ENCODE measurements around the gene PFKP.
A peak's percentile ranks its signal among the peaks of the same experiment; 100 is the strongest.
"Not testable (repeated sequence)": the region's sequence is repeated elsewhere in the genome, so short reads cannot be mapped to it uniquely, and the experiment has no call there.

Gene PFKP

GRCh38 chr10:3099291-3100092, 32.1 kb downstream of the PFKP start:
- no peak for DNase-seq (ENCODE audit: low read depth in 1 of 2, low spot score in 1 of 2)
- in situ Hi-C loops (cut with HindIII; ENCODE audit: low pct_unique_long_range_greater_than_20kb, low sequenced_read_pairs) = no loop called here
- no peak for TF ChIP-seq JUND (IDR thresholded peaks at IDR 0.05; ENCODE audit: low read depth)

DNA sequence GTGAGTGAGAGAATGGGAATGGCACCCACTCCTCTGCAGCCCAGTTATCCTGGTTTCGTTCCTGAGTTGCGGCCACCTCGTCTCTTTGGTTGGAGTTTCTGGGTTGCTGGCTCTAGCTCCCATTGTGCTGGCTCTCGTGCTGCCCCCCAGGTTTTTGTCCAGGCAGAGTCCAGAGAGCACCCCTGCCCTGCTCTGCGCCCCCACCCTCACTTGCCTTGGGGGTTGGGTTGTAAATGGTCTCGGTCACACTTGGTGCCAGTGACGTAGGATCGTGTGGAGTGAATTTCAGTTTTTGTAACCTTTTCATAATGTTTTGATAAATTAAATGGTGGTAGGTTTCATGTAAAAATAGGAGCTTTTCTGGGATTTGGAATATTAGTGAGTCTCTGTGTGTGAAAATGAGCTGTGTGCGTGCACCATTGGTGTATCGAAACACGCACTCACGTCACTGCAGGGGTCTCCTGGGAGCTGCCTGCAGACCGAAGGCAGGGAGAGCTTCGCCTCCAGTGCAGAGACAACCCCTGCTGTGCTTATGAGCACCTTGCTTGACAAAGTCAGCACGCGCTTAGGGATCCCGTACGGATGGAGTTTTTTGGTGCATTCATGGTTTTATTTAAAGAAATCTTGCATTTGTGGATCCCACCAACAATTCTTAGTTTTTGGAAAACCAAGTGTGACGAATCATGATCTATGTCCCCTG, 32.9 kb downstream of the PFKP start:
- no peak for TF ChIP-seq JUND (IDR thresholded peaks at IDR 0.05; ENCODE audit: low read depth)

DNA sequence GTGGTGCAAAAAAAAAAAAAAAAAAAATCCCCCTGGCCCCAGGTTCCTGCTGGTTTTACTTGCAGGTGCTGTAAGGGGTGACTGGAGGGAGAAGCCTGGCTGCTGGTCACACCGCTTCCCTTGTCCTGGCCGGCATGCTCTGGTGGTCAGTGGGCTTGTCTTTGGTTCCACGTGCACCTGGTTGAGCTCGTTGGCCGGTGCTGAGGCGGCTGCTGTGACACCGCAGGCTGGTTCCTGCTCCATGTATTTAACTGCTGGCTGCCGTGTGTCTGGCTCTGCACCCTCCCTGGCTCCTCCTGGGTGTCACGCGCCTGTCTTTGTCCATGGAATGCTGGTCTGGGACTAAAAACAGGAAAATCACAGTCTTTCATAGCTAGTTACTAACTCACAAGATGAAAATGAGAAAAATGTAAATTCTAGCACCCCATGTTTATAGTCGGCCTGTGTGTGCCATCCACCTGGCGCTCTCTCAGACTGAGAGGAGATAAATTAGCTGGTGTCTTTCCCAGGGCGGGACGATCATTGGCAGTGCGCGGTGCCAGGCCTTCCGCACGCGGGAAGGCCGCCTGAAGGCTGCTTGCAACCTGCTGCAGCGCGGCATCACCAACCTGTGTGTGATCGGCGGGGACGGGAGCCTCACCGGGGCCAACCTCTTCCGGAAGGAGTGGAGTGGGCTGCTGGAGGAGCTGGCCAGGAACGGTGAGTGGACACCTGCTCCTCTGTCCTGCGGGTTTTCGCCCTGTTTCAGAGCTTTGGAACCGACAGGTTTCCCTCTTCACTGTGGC, 33.7 kb downstream of the PFKP start:
- DNase-seq (ENCODE audit: low read depth in 1 of 2, low spot score in 1 of 2) = no peak
- in situ Hi-C loops (cut with HindIII; ENCODE audit: low pct_unique_long_range_greater_than_20kb, low sequenced_read_pairs) = no loop called here
- TF ChIP-seq JUND (IDR thresholded peaks at IDR 0.05; ENCODE audit: low read depth) = no peak

More for the DNA sequence above, 32.9 kb downstream of the PFKP start:
- in situ Hi-C loops (cut with HindIII; ENCODE audit: low pct_unique_long_range_greater_than_20kb, low sequenced_read_pairs) = no loop called here
- DNase-seq (ENCODE audit: low read depth in 1 of 2, low spot score in 1 of 2) = no peak

DNA sequence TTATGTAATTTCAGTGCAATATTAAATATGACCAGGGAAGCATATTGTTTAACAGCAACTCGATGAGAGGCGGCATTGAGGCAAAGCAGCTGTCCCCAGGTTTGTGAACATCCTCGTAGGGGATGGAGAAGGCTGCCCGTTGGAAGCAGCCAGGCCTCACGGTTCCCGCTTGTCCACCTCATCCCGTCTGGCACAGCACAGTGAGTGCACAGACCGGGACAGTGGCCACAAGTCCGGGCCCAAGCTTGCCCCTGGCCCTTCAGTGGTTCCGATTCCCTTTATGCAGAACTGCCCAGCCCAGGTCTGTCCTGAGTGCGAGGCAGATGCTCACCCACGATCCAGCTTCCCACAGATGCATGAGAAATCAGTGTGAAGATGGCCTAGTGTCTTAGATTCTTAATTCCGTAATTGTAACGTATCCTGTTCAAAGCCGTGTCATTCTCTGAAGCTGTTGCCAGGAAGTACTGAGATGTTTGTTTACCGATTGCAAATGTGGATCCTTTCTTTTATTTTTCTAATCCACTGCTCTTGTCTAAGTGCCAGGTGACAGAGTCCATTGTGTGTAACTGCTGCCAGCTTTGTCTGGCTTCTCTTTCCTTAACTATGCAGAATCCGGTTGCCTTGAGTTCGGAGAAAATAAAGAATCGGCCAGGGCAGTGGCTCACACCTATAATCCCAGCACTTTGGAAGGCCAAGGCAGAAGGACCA, 35.5 kb downstream of the PFKP start:
- peak in 1 of 2 experiments; percentile 41 for DNase-seq (ENCODE audit: low read depth in 1 of 2, low spot score in 1 of 2)
- TF ChIP-seq JUND (IDR thresholded peaks at IDR 0.05; ENCODE audit: low read depth) = no peak
- in situ Hi-C loops (cut with HindIII; ENCODE audit: low pct_unique_long_range_greater_than_20kb, low sequenced_read_pairs) = no loop called here

GRCh38 chr10:3103646-3104045, 36.3 kb downstream of the PFKP start:
- DNase-seq (ENCODE audit: low read depth in 1 of 2, low spot score in 1 of 2) = no peak
- in situ Hi-C loops (cut with HindIII; ENCODE audit: low pct_unique_long_range_greater_than_20kb, low sequenced_read_pairs) = no loop called here
- TF ChIP-seq JUND (IDR thresholded peaks at IDR 0.05; ENCODE audit: low read depth) = no peak

DNA sequence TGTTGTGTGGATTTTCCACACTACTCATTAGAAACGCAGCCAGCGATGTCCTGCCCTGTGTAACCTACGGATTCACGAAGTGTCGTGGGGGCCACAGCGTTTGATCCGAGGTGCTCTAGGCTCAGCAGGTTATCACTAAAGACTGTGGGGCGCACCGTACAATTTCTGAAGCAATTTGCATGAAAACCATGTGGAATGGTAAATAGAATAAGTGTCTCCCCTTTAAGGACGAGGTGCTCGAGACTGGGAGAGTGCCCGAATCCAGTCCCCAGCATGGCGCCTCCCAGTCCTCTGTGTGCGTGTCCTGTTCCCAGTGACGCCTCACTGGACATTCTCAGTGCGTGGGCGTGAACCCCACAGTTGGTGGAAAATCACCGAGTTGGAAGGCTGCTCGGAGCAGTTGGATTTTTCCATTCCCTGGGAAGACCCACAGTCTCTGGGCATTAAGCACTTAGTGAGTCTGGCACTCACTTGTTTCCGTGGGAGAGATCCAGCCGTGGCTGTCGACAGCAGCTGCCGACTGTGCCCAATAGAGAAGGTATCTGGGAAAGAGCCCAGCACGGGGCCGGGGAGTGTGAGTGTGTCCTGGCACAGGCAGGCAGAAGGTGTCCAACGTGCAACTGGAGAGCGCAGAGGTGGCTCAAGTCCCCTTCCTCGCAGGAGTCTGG, 37.0 kb downstream of the PFKP start:
- in situ Hi-C loops (cut with HindIII; ENCODE audit: low pct_unique_long_range_greater_than_20kb, low sequenced_read_pairs) = no loop called here
- DNase-seq (ENCODE audit: low read depth in 1 of 2, low spot score in 1 of 2) = no peak
- TF ChIP-seq JUND (IDR thresholded peaks at IDR 0.05; ENCODE audit: low read depth) = no peak

GRCh38 chr10:3105166-3105565, 37.8 kb downstream of the PFKP start:
- TF ChIP-seq JUND (IDR thresholded peaks at IDR 0.05; ENCODE audit: low read depth) = no peak
- no peak for DNase-seq (ENCODE audit: low read depth in 1 of 2, low spot score in 1 of 2)
- in situ Hi-C loops (cut with HindIII; ENCODE audit: low pct_unique_long_range_greater_than_20kb, low sequenced_read_pairs) = no loop called here

DNA sequence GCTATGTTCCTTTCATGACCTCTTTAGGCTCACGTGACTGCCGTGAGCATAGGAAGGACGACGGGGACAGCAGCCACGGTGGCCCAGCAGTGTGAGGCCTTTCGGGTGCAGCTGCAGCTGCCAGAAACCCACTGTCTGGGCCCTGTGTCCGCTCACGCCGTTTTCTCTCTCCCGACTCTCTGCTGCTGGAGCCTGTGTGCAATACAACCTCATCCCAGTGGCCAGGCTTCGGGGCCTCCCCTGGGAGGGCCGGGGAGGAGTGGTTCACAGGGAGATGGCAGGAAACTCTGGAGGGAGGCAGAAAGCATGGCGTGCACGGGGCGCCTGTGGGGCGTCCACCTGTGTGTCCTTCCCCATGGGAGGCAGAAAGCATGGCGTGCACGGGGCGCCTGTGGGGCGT, 38.6 kb downstream of the PFKP start:
- DNase-seq (ENCODE audit: low read depth in 1 of 2, low spot score in 1 of 2) = no peak
- no peak for TF ChIP-seq JUND (IDR thresholded peaks at IDR 0.05; ENCODE audit: low read depth)
- in situ Hi-C loops (cut with HindIII; ENCODE audit: low pct_unique_long_range_greater_than_20kb, low sequenced_read_pairs) = no loop called here

GRCh38 chr10:3106328-3106727, 39.0 kb downstream of the PFKP start:
- in situ Hi-C loops (cut with HindIII; ENCODE audit: low pct_unique_long_range_greater_than_20kb, low sequenced_read_pairs) = not testable (repeated sequence)

GRCh38 chr10:3106928-3107425, 39.6 kb downstream of the PFKP start:
- in situ Hi-C loops (cut with HindIII; ENCODE audit: low pct_unique_long_range_greater_than_20kb, low sequenced_read_pairs) = no loop called here
- no peak for TF ChIP-seq JUND (IDR thresholded peaks at IDR 0.05; ENCODE audit: low read depth)
- DNase-seq (ENCODE audit: low read depth in 1 of 2, low spot score in 1 of 2) = no peak

More at GRCh38 chr10:3106328-3106727, 39.0 kb downstream of the PFKP start:
- DNase-seq (ENCODE audit: low read depth in 1 of 2, low spot score in 1 of 2) = not testable (repeated sequence)

DNA sequence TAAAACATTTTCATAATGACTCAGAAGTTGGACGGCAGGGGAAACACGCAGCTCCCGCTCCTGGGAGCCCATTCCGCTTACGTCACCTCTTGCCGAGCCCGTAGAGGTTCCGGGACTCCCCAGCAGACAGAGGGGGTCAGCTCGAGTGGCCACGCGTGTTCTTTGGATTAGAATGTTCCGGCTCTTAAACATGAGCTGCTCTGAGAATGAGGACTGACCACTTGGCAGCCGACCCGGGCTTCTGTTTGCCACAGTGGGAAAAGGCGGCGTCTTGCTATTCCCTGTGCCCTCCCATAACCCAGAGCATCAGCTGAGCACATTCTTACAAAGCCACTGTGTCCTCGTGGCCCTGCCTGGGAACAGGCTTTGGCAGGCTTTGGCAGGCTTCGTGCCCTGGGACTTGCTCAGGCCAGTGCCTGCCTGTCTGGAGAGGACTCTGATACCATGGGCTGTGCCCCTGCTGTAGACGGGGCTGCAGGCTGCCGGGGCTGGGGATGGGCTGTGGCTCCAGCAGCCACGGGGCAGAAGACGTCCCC, 40.1 kb downstream of the PFKP start:
- in situ Hi-C loops (cut with HindIII; ENCODE audit: low pct_unique_long_range_greater_than_20kb, low sequenced_read_pairs) = no loop called here
- DNase-seq (ENCODE audit: low read depth in 1 of 2, low spot score in 1 of 2) = no peak
- TF ChIP-seq JUND (IDR thresholded peaks at IDR 0.05; ENCODE audit: low read depth) = no peak

All from T47D (cell line).